Glutamatergic neuron (in vitro differentiated cells): ENCODE results near the gene MRM2. TPM values are rescaled to one million over a fixed set of nuclear protein-coding genes. Genes with fewer than 3 reads are reported as not detected.

ENCODE experiments used
- DNase-seq: peaks from one replicate; pipeline ENCODE4 v3.0.0; 2022
- H3K27ac Mint-ChIP-seq: one replicate; pipeline ENCODE4 v1.8.0; 2020; ENCODE audit warnings: mild to moderate bottlenecking, mixed read lengths, inconsistent platforms; ENCODE audit not compliant: unreplicated experiment
- H3K27me3 Mint-ChIP-seq: one replicate; pipeline ENCODE4 v1.8.0; 2020; ENCODE audit warnings: mild to moderate bottlenecking, moderate library complexity, mixed read lengths, inconsistent platforms; ENCODE audit not compliant: unreplicated experiment
- H3K36me3 Mint-ChIP-seq: one replicate; pipeline ENCODE4 v1.8.0; 2020; ENCODE audit warnings: mild to moderate bottlenecking, mixed read lengths, inconsistent platforms; ENCODE audit not compliant: unreplicated experiment
- H3K4me1 Mint-ChIP-seq: one replicate; pipeline ENCODE4 v1.8.0; 2020; ENCODE audit warnings: mild to moderate bottlenecking, low read depth, mixed read lengths, inconsistent platforms; ENCODE audit not compliant: unreplicated experiment
- H3K4me3 Mint-ChIP-seq: one replicate; pipeline ENCODE4 v1.8.0; 2020; ENCODE audit warnings: mild to moderate bottlenecking, mixed read lengths, inconsistent platforms; ENCODE audit not compliant: unreplicated experiment
- H3K9me3 Mint-ChIP-seq: one replicate; pipeline ENCODE4 v1.8.0; 2020; ENCODE audit warnings: mild to moderate bottlenecking, moderate library complexity, mixed read lengths, inconsistent platforms; ENCODE audit not compliant: unreplicated experiment
- total RNA-seq: library from RNA; stranded (reverse); fragmentation: NEBNext Ultra II Directional; extraction: Animal tissue kit (Norgen Biotek cat#: 25700); gene quantifications from one replicate; pipeline ENCODE4 v1.2.1, GENCODE V29; 2021; ENCODE audit not compliant: unreplicated experiment
- TF ChIP-seq, protein P1 (sequence below): fragments of 200-600 bp; sonication (generic); IDR thresholded peaks from one replicate; pipeline ENCODE4 v1.5.0; 2021; ENCODE audit not compliant: partially characterized antibody, unreplicated experiment

The MRM2 gene
- total RNA-seq, 1 donor from 2014 or later, result 28.1 TPM

DNA sequence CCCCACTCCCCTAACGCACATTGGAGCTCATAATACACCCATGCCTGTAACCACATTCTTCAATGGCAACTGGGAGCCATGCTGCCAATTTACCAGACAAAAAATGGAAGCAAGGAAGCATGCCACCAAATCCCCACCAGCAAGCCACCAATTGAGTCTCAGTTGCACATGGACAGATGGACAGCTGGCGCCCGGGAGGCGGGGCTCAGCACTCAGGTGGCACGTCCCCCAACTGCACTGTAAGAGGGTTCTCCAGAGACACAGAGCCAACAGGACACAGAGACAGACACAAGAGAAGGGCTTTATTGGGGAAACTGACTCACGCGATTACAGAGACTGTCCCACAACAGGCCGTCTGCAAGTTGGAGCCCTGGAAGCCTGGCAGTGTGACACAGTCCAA, 11.8 kb downstream of the MRM2 start:
- DNase-seq, result no peak
- peaks cover 14% of the 10 kb centered on the region for H3K27me3 Mint-ChIP-seq
- peaks cover 8% of the 10 kb centered on the region for H3K4me1 Mint-ChIP-seq
- H3K4me3 Mint-ChIP-seq, result peak overlapping the region; percentile 38
- H3K36me3 Mint-ChIP-seq, result peaks cover 4% of the 10 kb centered on the region
- peaks cover 5% of the 10 kb centered on the region for H3K9me3 Mint-ChIP-seq
- peak overlapping the region; percentile 28 for H3K27ac Mint-ChIP-seq
- TF ChIP-seq, protein P1, sequence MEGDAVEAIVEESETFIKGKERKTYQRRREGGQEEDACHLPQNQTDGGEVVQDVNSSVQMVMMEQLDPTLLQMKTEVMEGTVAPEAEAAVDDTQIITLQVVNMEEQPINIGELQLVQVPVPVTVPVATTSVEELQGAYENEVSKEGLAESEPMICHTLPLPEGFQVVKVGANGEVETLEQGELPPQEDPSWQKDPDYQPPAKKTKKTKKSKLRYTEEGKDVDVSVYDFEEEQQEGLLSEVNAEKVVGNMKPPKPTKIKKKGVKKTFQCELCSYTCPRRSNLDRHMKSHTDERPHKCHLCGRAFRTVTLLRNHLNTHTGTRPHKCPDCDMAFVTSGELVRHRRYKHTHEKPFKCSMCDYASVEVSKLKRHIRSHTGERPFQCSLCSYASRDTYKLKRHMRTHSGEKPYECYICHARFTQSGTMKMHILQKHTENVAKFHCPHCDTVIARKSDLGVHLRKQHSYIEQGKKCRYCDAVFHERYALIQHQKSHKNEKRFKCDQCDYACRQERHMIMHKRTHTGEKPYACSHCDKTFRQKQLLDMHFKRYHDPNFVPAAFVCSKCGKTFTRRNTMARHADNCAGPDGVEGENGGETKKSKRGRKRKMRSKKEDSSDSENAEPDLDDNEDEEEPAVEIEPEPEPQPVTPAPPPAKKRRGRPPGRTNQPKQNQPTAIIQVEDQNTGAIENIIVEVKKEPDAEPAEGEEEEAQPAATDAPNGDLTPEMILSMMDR, result no peak

DNA sequence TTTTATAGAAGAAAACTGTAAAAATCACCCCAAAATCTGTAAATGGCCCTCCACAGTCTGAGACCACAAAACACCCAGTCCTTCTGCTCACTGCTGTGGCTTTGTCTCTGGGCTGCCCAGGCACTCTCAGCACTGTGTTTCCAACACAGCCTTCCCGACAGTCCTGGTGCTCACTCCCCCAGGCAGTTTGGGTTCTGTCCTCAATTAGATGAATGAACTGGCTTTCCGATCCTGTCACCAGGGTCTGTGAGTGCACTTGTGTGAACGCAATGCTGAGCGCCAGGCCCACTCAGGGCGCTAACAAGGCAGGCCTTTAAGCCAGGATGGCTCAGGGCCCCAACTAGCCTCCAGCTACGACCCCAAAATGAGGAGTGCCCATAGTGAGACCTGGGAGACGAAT, 12.5 kb downstream of the MRM2 start:
- Mint-ChIP-seq H3K36me3 (peaks cover 4% of the 10 kb centered on the region), H3K4me1 (peaks cover 8% of the 10 kb centered on the region)
- TF ChIP-seq, protein P1, result no peak

DNA sequence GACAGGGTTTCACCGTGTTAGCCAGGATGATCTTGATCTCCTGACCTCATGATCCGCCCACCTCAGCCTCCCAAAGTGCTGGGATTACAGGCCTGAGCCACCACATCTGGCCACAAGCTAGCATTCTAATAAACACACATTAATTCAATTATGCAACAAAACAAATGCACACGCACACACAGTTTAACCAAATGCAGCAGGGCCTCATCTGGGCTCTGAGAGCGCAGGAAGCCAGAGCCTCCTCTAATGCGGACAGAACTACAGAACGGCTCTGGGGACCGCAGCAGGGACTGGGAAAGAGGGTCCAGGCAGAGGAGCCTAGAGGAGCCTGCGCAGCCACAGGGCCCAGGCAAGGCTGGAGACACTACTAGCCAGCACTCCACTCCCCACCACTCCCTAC, 13.1 kb downstream of the MRM2 start:
- Mint-ChIP-seq H3K36me3 (peaks cover 4% of the 10 kb centered on the region), H3K4me3 (no peak overlapping the region), H3K27me3 (peaks cover 14% of the 10 kb centered on the region), H3K27ac (no peak overlapping the region), H3K4me1 (peaks cover 8% of the 10 kb centered on the region), H3K9me3 (peaks cover 5% of the 10 kb centered on the region)
- TF ChIP-seq, protein P1, result no peak
- DNase-seq, result no peak

More for the DNA sequence above, 12.5 kb downstream of the MRM2 start:
- peaks cover 5% of the 10 kb centered on the region for H3K9me3 Mint-ChIP-seq
- H3K4me3 Mint-ChIP-seq, result no peak overlapping the region
- peaks cover 14% of the 10 kb centered on the region for H3K27me3 Mint-ChIP-seq
- no peak for DNase-seq
- peak overlapping the region; percentile 48 for H3K27ac Mint-ChIP-seq

DNA sequence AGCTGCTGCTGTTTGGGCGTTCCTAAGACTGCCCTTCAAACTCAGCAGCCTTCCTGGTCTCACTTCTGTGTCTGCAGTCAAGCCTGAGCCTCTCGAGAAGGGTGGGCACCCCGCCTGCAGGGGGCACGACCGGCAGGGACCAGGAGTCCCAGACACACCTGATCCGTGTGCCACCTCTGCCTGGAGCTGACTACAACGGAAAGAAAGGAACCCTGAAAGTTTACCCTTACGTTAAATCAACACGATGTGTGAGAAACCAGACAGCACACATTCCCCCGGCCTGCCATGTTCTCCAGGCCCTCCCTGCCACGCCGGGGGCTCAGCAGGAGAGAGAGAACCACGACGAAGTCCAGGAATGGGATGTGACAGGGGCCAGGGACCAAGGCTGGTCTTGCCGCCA, 14.3 kb downstream of the MRM2 start:
- TF ChIP-seq, protein P1, result no peak
- peaks cover 8% of the 10 kb centered on the region for H3K27me3 Mint-ChIP-seq
- peaks cover 8% of the 10 kb centered on the region for H3K4me1 Mint-ChIP-seq
- no peak overlapping the region for H3K27ac Mint-ChIP-seq
- DNase-seq, result no peak
- H3K4me3 Mint-ChIP-seq, result no peak overlapping the region
- peaks cover 4% of the 10 kb centered on the region for H3K36me3 Mint-ChIP-seq
- H3K9me3 Mint-ChIP-seq, result peaks cover 2% of the 10 kb centered on the region

DNA sequence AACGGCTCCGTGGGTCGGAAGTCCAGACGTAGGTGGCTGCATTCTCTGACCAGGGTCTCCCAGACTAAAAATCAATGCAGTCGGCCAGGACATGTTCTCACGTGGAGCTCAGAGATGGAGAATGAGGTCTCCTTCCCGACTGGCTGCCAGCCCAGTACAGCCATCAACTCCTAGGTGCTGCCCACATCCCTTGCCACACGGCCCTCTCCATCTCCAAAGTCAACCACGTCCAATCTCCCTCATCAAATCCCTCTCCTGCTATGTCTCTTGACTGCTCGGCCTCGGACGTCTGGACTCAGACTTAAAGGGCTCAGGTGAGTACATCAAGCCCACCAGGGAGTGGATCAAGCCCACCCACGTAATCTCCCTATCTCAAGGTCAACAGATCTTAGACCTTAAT, 16.2 kb downstream of the MRM2 start:
- H3K4me1 Mint-ChIP-seq, result peaks cover 5% of the 10 kb centered on the region
- no peak overlapping the region for H3K4me3 Mint-ChIP-seq
- H3K36me3 Mint-ChIP-seq, result peaks cover 4% of the 10 kb centered on the region
- H3K27ac Mint-ChIP-seq, result no peak overlapping the region
- TF ChIP-seq, protein P1, result no peak
- H3K27me3 Mint-ChIP-seq, result peaks cover 11% of the 10 kb centered on the region
- peaks cover 5% of the 10 kb centered on the region for H3K9me3 Mint-ChIP-seq
- no peak for DNase-seq
